H9 (cell line): Measurements from ENCODE around the gene SYF2. TPM values are rescaled to one million over a fixed set of nuclear protein-coding genes. Genes with fewer than 3 reads are reported as not detected.

Experiments used
- DNase-seq: peaks from one replicate; pipeline ENCODE4 v3.0.0-alpha.2; 2017
- H2AFZ ChIP-seq: one replicate; pipeline ENCODE4 v1.6.1; 2013; ENCODE audit warnings: mild to moderate bottlenecking, low read length, control low read depth, moderate library complexity
- H2AK5ac ChIP-seq: 2 replicates; pipeline ENCODE4 v1.6.1; 2013; ENCODE audit warnings: low read length, control low read depth, mixed read lengths; ENCODE audit not compliant: insufficient read length
- H2BK120ac ChIP-seq: one replicate; pipeline ENCODE4 v1.6.1; 2013; ENCODE audit warnings: low read depth, mild to moderate bottlenecking, low read length, control low read depth, inconsistent platforms; ENCODE audit not compliant: poor library complexity, severe bottlenecking
- H2BK12ac ChIP-seq: 2 replicates; pipeline ENCODE4 v1.6.1; 2013; ENCODE audit warnings: low read length, control low read depth, mixed read lengths, low read depth; ENCODE audit not compliant: insufficient read length
- H2BK15ac ChIP-seq: 2 replicates; pipeline ENCODE4 v1.6.1; 2013; ENCODE audit warnings: low read depth, low read length, control low read depth
- H2BK20ac ChIP-seq: one replicate; pipeline ENCODE4 v1.6.1; 2013; ENCODE audit warnings: low read depth, mild to moderate bottlenecking, low read length, control low read depth, inconsistent platforms; ENCODE audit not compliant: poor library complexity, severe bottlenecking
- H2BK5ac ChIP-seq: 2 replicates; pipeline ENCODE4 v1.6.1; 2013; ENCODE audit warnings: low read length, control low read depth, mixed read lengths; ENCODE audit not compliant: insufficient read length
- H3K14ac ChIP-seq: 2 replicates; pipeline ENCODE4 v1.6.1; 2013; ENCODE audit warnings: low read length, control low read depth; ENCODE audit not compliant: insufficient read depth
- H3K18ac ChIP-seq: 2 replicates; pipeline ENCODE4 v1.6.1; 2013; ENCODE audit warnings: low read depth, mild to moderate bottlenecking, mixed read lengths, low read length, control low read depth; ENCODE audit not compliant: insufficient read length
- H3K23ac ChIP-seq: 2 replicates; pipeline ENCODE4 v1.6.1; 2013; ENCODE audit warnings: low read length, control low read depth, mixed read lengths, low read depth; ENCODE audit not compliant: insufficient read length
- H3K23me2 ChIP-seq: 2 replicates; pipeline ENCODE4 v1.6.1; 2013; ENCODE audit warnings: low read depth, mild to moderate bottlenecking, mixed read lengths, low read length, control low read depth; ENCODE audit not compliant: insufficient read length, poor library complexity, severe bottlenecking
- H3K27ac ChIP-seq: 2 replicates; pipeline ENCODE4 v1.5.1; 2013; ENCODE audit warnings: low read length, control low read depth, mixed read lengths, low read depth; ENCODE audit not compliant: insufficient read length
- H3K27me3 ChIP-seq: 2 replicates; pipeline ENCODE4 v1.6.1; 2013; ENCODE audit warnings: low read length, control low read depth, inconsistent platforms; ENCODE audit not compliant: insufficient read depth
- H3K4ac ChIP-seq: 2 replicates; pipeline ENCODE4 v1.6.1; 2013; ENCODE audit warnings: low read depth, mild to moderate bottlenecking, control low read depth, inconsistent platforms, low read length, moderate library complexity
- H3K4me1 ChIP-seq: 2 replicates; pipeline ENCODE4 v1.6.1; 2013; ENCODE audit warnings: low read length, control low read depth, inconsistent platforms; ENCODE audit not compliant: insufficient read depth
- H3K4me2 ChIP-seq: 2 replicates; pipeline ENCODE4 v1.6.1; 2013; ENCODE audit warnings: low read length, control low read depth, mixed read lengths; ENCODE audit not compliant: insufficient read length, insufficient read depth
- H3K56ac ChIP-seq: 2 replicates; pipeline ENCODE4 v1.6.1; 2013; ENCODE audit warnings: low read depth, mild to moderate bottlenecking, mixed read lengths, low read length, control low read depth; ENCODE audit not compliant: insufficient read length
- H3K79me1 ChIP-seq: 2 replicates; pipeline ENCODE4 v1.6.1; 2013; ENCODE audit warnings: low read depth, mild to moderate bottlenecking, moderate library complexity, low read length, control low read depth, inconsistent platforms; ENCODE audit not compliant: insufficient read depth, poor library complexity, severe bottlenecking
- H3K79me2 ChIP-seq: 2 replicates; pipeline ENCODE4 v1.6.1; 2013; ENCODE audit warnings: low read length, control low read depth, inconsistent platforms; ENCODE audit not compliant: insufficient read depth
- H3K9ac ChIP-seq: 2 replicates; pipeline ENCODE4 v1.6.1; 2013; ENCODE audit warnings: low read length, control low read depth, mixed read lengths; ENCODE audit not compliant: insufficient read length; ENCODE audit errors: extremely low read depth
- H3K9me3 ChIP-seq: one replicate; pipeline ENCODE4 v1.6.1; 2013; ENCODE audit warnings: low read depth, low read length, inconsistent platforms; ENCODE audit not compliant: control insufficient read depth
- H3T11ph ChIP-seq: one replicate; pipeline ENCODE4 v1.6.1; 2013; ENCODE audit warnings: mild to moderate bottlenecking, low read length, control low read depth, inconsistent platforms
- H4K20me1 ChIP-seq: one replicate; pipeline ENCODE4 v1.6.1; 2013; ENCODE audit not compliant: control insufficient read depth, insufficient read length, insufficient read depth
- H4K5ac ChIP-seq: 2 replicates; pipeline ENCODE4 v1.6.1; 2013; ENCODE audit warnings: low read depth, mild to moderate bottlenecking, mixed read lengths, low read length, control low read depth; ENCODE audit not compliant: insufficient read length
- H4K8ac ChIP-seq: replicated peaks from 2 replicates; pipeline ENCODE4 v1.6.1; 2013; ENCODE audit warnings: low read length, control low read depth, mixed read lengths, low read depth; ENCODE audit not compliant: insufficient read length
- H4K91ac ChIP-seq: 2 replicates; pipeline ENCODE4 v1.6.1; 2013; ENCODE audit warnings: low read depth, mild to moderate bottlenecking, moderate library complexity, mixed read lengths, low read length, control low read depth; ENCODE audit not compliant: insufficient read length
- H3K27ac Mint-ChIP-seq, 3 experiments: 2 replicates in 2 of 3; 3 replicates in 1 of 3; pipeline ENCODE4 v1.8.0; 2020 to 2021; ENCODE audit warnings: mixed read lengths in 3 of 3, mild to moderate bottlenecking in 1 of 3, moderate library complexity in 1 of 3
- H3K27me3 Mint-ChIP-seq: 2 replicates; pipeline ENCODE4 v1.8.0; 2021; ENCODE audit warnings: low read depth, mild to moderate bottlenecking, moderate library complexity, mixed read lengths
- H3K36me3 Mint-ChIP-seq, 3 experiments: 2 replicates in 2 of 3; 3 replicates in 1 of 3; pipeline ENCODE4 v1.8.0; 2020 to 2021; ENCODE audit warnings: low read depth in 3 of 3, mixed read lengths in 3 of 3; ENCODE audit not compliant: insufficient read depth in 1 of 3
- H3K4me1 Mint-ChIP-seq, 2 experiments: 2 replicates each; pipeline ENCODE4 v1.8.0; 2020; ENCODE audit warnings: mixed read lengths in 2 of 2
- H3K4me3 Mint-ChIP-seq, 2 experiments: 2 replicates in 1 of 2; 3 replicates in 1 of 2; pipeline ENCODE4 v1.8.0; 2020 to 2021; ENCODE audit warnings: mild to moderate bottlenecking in 2 of 2, mixed read lengths in 2 of 2, moderate library complexity in 1 of 2
- H3K9me3 Mint-ChIP-seq, 2 experiments: 2 replicates in 1 of 2; 3 replicates in 1 of 2; pipeline ENCODE4 v1.8.0; 2020; ENCODE audit warnings: mild to moderate bottlenecking in 2 of 2, mixed read lengths in 2 of 2, moderate library complexity in 1 of 2
- CTCF ChIP-seq: fragments of 200-600 bp; sonication (generic); conservative IDR thresholded peaks from 3 replicates; pipeline ENCODE4 v1.8.0; 2021; ENCODE audit warnings: antibody characterized with exemption, mild to moderate bottlenecking
- WGBS: extraction: QIAGEN DNeasy Blood & Tissue Kit; methylation state at CpG from one replicate; pipeline ENCODE4 v1.1.7; 2013; ENCODE audit warnings: missing lambda C conversion rate, low lambda C conversion rate, mixed read lengths; ENCODE audit not compliant: insufficient read length; ENCODE audit errors: extremely low coverage; 5-methylcytosine and 5-hydroxymethylcytosine counted together
- total RNA-seq: library from RNA; stranded (reverse); gene quantifications from 2 replicates; pipeline ENCODE4 v1.2.1, GENCODE V29; 2021

SYF2 gene
- total RNA-seq, 1 experiment from 2014 or later: 36.5 TPM

DNA sequence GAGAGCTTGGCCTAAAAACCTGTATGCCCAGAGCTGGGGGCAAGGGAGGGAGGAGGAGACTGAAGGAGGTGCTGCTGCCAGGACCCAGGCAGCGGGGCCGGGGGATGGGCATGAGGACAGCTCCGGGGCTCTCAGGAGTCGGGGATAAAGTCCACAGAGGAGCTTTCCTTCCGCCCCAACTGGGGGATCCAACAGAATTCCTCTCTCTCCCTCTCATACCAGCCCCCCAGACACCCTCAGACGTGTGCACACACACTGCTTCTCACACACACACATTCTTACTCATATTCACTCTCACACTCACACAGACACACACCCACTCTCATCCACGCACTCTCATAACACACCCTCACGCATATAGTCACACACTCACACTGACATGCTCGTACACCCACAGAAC is 39.1 kb downstream of the SYF2 start:
- no peaks in the 10 kb centered on the region for H4K20me1 ChIP-seq
- Mint-ChIP-seq H3K4me1 (peaks cover 8 to 14% of the 10 kb centered on the region in 2 experiments), H3K4me3 (no peak overlapping the region), H3K36me3 (no peaks in the 10 kb centered on the region), H3K27me3 (no peaks in the 10 kb centered on the region; the same call in 1 of the 2 replicates), H3K27ac (no peak overlapping the region; a peak in 3 of 7 replicates), H3K9me3 (no peaks in the 10 kb centered on the region)
- H2AFZ ChIP-seq: no peak overlapping the region
- no peak overlapping the region for H3K56ac ChIP-seq
- no peak overlapping the region for H4K8ac ChIP-seq
- H3K27ac ChIP-seq: no peak overlapping the region
- no peak overlapping the region for H4K91ac ChIP-seq
- no peak overlapping the region for H3K14ac ChIP-seq
- no peak overlapping the region for H2BK5ac ChIP-seq
- no peak for DNase-seq
- no peaks in the 10 kb centered on the region for H3K4me1 ChIP-seq
- no peaks in the 10 kb centered on the region for H3K23me2 ChIP-seq
- H2BK120ac ChIP-seq: no peak overlapping the region
- no peak overlapping the region for H3K23ac ChIP-seq
- TF ChIP-seq CTCF: no peak
- no peak overlapping the region for H2BK20ac ChIP-seq
- H3K9ac ChIP-seq: no peak overlapping the region
- H2AK5ac ChIP-seq: no peak overlapping the region
- no peaks in the 10 kb centered on the region for H3K79me2 ChIP-seq
- H3K18ac ChIP-seq: no peak overlapping the region
- H3K79me1 ChIP-seq: no peaks in the 10 kb centered on the region
- no peak overlapping the region for H3K4ac ChIP-seq
- H4K5ac ChIP-seq: no peak overlapping the region
- H3K27me3 ChIP-seq: no peaks in the 10 kb centered on the region
- H3K9me3 ChIP-seq: no peaks in the 10 kb centered on the region
- WGBS: 100% methylated on average over 3 of the region's 9 CpGs
- no peak overlapping the region for H2BK12ac ChIP-seq
- H3T11ph ChIP-seq: no peak overlapping the region
- H2BK15ac ChIP-seq: no peak overlapping the region
- H3K4me2 ChIP-seq: no peak overlapping the region
